Endodermal cell (in vitro differentiated cells): ENCODE data around the gene IRS4. TPM values are rescaled to one million over a fixed set of nuclear protein-coding genes. Genes with fewer than 3 reads are reported as not detected.

Experiments
- DNase-seq: peaks from one replicate; pipeline ENCODE4 v3.0.0-alpha.2; 2017
- H3K27ac ChIP-seq: 2 replicates; pipeline ENCODE4 v1.5.1; 2013; ENCODE audit warnings: mild to moderate bottlenecking, low read depth, low read length, moderate library complexity
- H3K27me3 ChIP-seq: 2 replicates; pipeline ENCODE4 v1.6.1; 2013; ENCODE audit warnings: mild to moderate bottlenecking, low read length, moderate library complexity; ENCODE audit not compliant: insufficient read depth, control insufficient read depth, poor library complexity, severe bottlenecking
- H3K36me3 ChIP-seq: 2 replicates; pipeline ENCODE4 v1.7.0; 2013; ENCODE audit warnings: mild to moderate bottlenecking, low read length, moderate library complexity; ENCODE audit not compliant: control insufficient read depth, insufficient read depth
- H3K4me1 ChIP-seq: one replicate; pipeline ENCODE4 v1.7.0; 2013; ENCODE audit warnings: low read length; ENCODE audit not compliant: control insufficient read depth, insufficient read depth
- H3K4me3 ChIP-seq: 2 replicates; pipeline ENCODE4 v1.5.1; 2013; ENCODE audit warnings: mild to moderate bottlenecking, low read length, moderate library complexity
- H3K9ac ChIP-seq: 2 replicates; pipeline ENCODE4 v1.6.1; 2013; ENCODE audit warnings: mild to moderate bottlenecking, low read length, moderate library complexity; ENCODE audit not compliant: poor library complexity, severe bottlenecking; ENCODE audit errors: extremely low read depth
- H3K9me3 ChIP-seq: 2 replicates; pipeline ENCODE4 v1.6.1; 2013; ENCODE audit warnings: mild to moderate bottlenecking, low read length, moderate library complexity; ENCODE audit not compliant: control insufficient read depth
- H3K27ac Mint-ChIP-seq: 2 replicates; pipeline ENCODE4 v1.8.0; 2020; ENCODE audit warnings: mixed read lengths
- H3K27me3 Mint-ChIP-seq: 2 replicates; pipeline ENCODE4 v1.8.0; 2021; ENCODE audit warnings: mild to moderate bottlenecking, mixed read lengths; ENCODE audit not compliant: insufficient read depth
- H3K36me3 Mint-ChIP-seq: 2 replicates; pipeline ENCODE4 v1.8.0; 2020; ENCODE audit warnings: low read depth, mixed read lengths
- H3K4me1 Mint-ChIP-seq: 2 replicates; pipeline ENCODE4 v1.8.0; 2020; ENCODE audit warnings: mixed read lengths
- H3K4me3 Mint-ChIP-seq: 2 replicates; pipeline ENCODE4 v1.8.0; 2020; ENCODE audit warnings: mild to moderate bottlenecking, moderate library complexity, mixed read lengths
- H3K9me3 Mint-ChIP-seq: 2 replicates; pipeline ENCODE4 v1.8.0; 2020; ENCODE audit warnings: mild to moderate bottlenecking, mixed read lengths
- CTCF ChIP-seq: fragments of 200-600 bp; sonication (generic); conservative IDR thresholded peaks from 2 replicates; pipeline ENCODE4 v1.5.0; 2021; ENCODE audit warnings: antibody characterized with exemption, mild to moderate bottlenecking
- WGBS, 2 experiments: methylation state at CpG; one replicate each; pipeline versions ENCODE4 v1.1.5 to v1.1.7; 2013; ENCODE audit warnings: missing lambda C conversion rate in 2 of 2, mixed read lengths in 1 of 2; ENCODE audit not compliant: insufficient coverage in 1 of 2, insufficient read length in 1 of 2; 5-methylcytosine and 5-hydroxymethylcytosine counted together
- total RNA-seq, 2 donors: library from RNA; stranded (reverse); fragmentation: NEBNext Ultra II Directional in 1 of 2; extraction: Animal tissue kit (Norgen Biotek cat#: 25700) in 1 of 2; gene quantifications; 2 replicates in 1 of 2; 3 replicates in 1 of 2; pipeline ENCODE4 v1.2.1, GENCODE V29; 2021

IRS4 gene
- total RNA-seq, 2 donors from 2014 or later: 1.9 to 10.2 TPM

- H3K27ac ChIP-seq: no peak overlapping the region
- no peaks in the 10 kb centered on the region for H3K4me1 ChIP-seq
- Mint-ChIP-seq H3K27me3 (no peaks in the 10 kb centered on the region), H3K9me3 (peaks cover 14% of the 10 kb centered on the region), H3K4me3 (no peak overlapping the region), H3K36me3 (no peaks in the 10 kb centered on the region), H3K4me1 (peaks cover 6% of the 10 kb centered on the region), H3K27ac (no peak overlapping the region)
- no peak overlapping the region for H3K9ac ChIP-seq
- no peaks in the 10 kb centered on the region for H3K27me3 ChIP-seq
- peak; percentile 55 for TF ChIP-seq CTCF
- DNase-seq: no peak
- H3K36me3 ChIP-seq: no peaks in the 10 kb centered on the region
- H3K4me3 ChIP-seq: no peak overlapping the region
- H3K9me3 ChIP-seq: peaks cover 8% of the 10 kb centered on the region
- WGBS, 2 experiments: 75 to 80% methylated on average over 1 of the region's 1 CpG
Measured at GRCh38 chrX:108712886-108713285, 23.5 kb downstream of the IRS4 start.

- Histone ChIP-seq H3K9ac (no peak overlapping the region), H3K4me1 (peaks cover 3% of the 10 kb centered on the region), H3K27ac (no peak overlapping the region), H3K9me3 (no peaks in the 10 kb centered on the region), H3K36me3 (no peaks in the 10 kb centered on the region), H3K27me3 (no peaks in the 10 kb centered on the region), H3K4me3 (no peak overlapping the region)
- 100% methylated on average over 1 of the region's 2 CpGs; no CpG with 5 or more reads in 1 of the 2 experiments for WGBS, 2 experiments
- no peak for TF ChIP-seq CTCF
- H3K4me1 Mint-ChIP-seq: peaks cover 6% of the 10 kb centered on the region
- no peak for DNase-seq
- H3K9me3 Mint-ChIP-seq: no peaks in the 10 kb centered on the region
- no peaks in the 10 kb centered on the region for H3K27me3 Mint-ChIP-seq
- no peak overlapping the region for H3K27ac Mint-ChIP-seq
- no peak overlapping the region for H3K4me3 Mint-ChIP-seq
- H3K36me3 Mint-ChIP-seq: no peaks in the 10 kb centered on the region
Measured at GRCh38 chrX:108704839-108705238, 31.5 kb downstream of the IRS4 start.

GRCh38 chrX:108702530-108702929 is 33.8 kb downstream of the IRS4 start:
- Mint-ChIP-seq H3K4me1 (peaks cover 8% of the 10 kb centered on the region), H3K4me3 (no peak overlapping the region), H3K9me3 (no peaks in the 10 kb centered on the region), H3K27ac (no peak overlapping the region), H3K27me3 (no peaks in the 10 kb centered on the region), H3K36me3 (peaks cover 8% of the 10 kb centered on the region)
- no peaks in the 10 kb centered on the region for H3K27me3 ChIP-seq
- no peak overlapping the region for H3K27ac ChIP-seq
- H3K9me3 ChIP-seq: no peaks in the 10 kb centered on the region
- WGBS, 2 experiments: 88% methylated on average over 1 of the region's 1 CpG; no CpG with 5 or more reads in 1 of the 2 experiments
- DNase-seq: no peak
- TF ChIP-seq CTCF: no peak
- no peak overlapping the region for H3K4me3 ChIP-seq
- peaks cover 3% of the 10 kb centered on the region for H3K4me1 ChIP-seq
- H3K36me3 ChIP-seq: no peaks in the 10 kb centered on the region
- no peak overlapping the region for H3K9ac ChIP-seq
